CD4-positive, alpha-beta T cell treated with Interleukin-21 for 1 hour (primary cell): ENCODE measurements around the gene TPK1.
A peak's percentile ranks its signal among the peaks of the same experiment; 100 is the strongest.
"Not testable (repeated sequence)": the region's sequence is repeated elsewhere in the genome, so short reads cannot be mapped to it uniquely, and the experiment has no call there.

Experiments used
- DNase-seq: peaks from one replicate; pipeline ENCODE4 v3.0.0-alpha.2; 2020

Gene TPK1

GRCh38 chr7:144775749-144776148 is 60.1 kb downstream of the TPK1 start:
- DNase-seq = no peak

GRCh38 chr7:144771927-144772326 is 63.9 kb downstream of the TPK1 start:
- no peak for DNase-seq

- DNase-seq = no peak
Observed at GRCh38 chr7:144771174-144771573, 64.7 kb downstream of the TPK1 start.

GRCh38 chr7:144769352-144769751 is 66.5 kb downstream of the TPK1 start:
- DNase-seq = no peak

- no peak for DNase-seq
Observed at GRCh38 chr7:144768633-144769032, 67.2 kb downstream of the TPK1 start.

- no peak for DNase-seq
Observed at GRCh38 chr7:144763291-144763690, 72.6 kb downstream of the TPK1 start.

- DNase-seq = no peak
Observed at GRCh38 chr7:144762853-144763252, 73.0 kb downstream of the TPK1 start.

GRCh38 chr7:144761493-144761892 is 74.4 kb downstream of the TPK1 start:
- DNase-seq = no peak

GRCh38 chr7:144759653-144760052 is 76.2 kb downstream of the TPK1 start:
- no peak for DNase-seq

GRCh38 chr7:144747936-144748335 is 87.9 kb downstream of the TPK1 start:
- DNase-seq = no peak

GRCh38 chr7:144738708-144739314 is 97.0 kb downstream of the TPK1 start:
- peak; percentile 51 for DNase-seq

GRCh38 chr7:144738146-144738545 is 97.7 kb downstream of the TPK1 start:
- no peak for DNase-seq

- DNase-seq = no peak
Observed at GRCh38 chr7:144736880-144737493, 98.9 kb downstream of the TPK1 start.

- DNase-seq = no peak
Observed at GRCh38 chr7:144735505-144736276, 100.2 kb downstream of the TPK1 start.

GRCh38 chr7:144731661-144732351 is 104.0 kb downstream of the TPK1 start:
- no peak for DNase-seq

GRCh38 chr7:144730224-144730623 is 105.6 kb downstream of the TPK1 start:
- no peak for DNase-seq

- no peak for DNase-seq
Observed at GRCh38 chr7:144729226-144729625, 106.6 kb downstream of the TPK1 start.

- no peak for DNase-seq
Observed at GRCh38 chr7:144728551-144728950, 107.3 kb downstream of the TPK1 start.

GRCh38 chr7:144726840-144727239 is 109.0 kb downstream of the TPK1 start:
- DNase-seq = not testable (repeated sequence)

GRCh38 chr7:144725070-144725469 is 110.8 kb downstream of the TPK1 start:
- no peak for DNase-seq

- no peak for DNase-seq
Observed at GRCh38 chr7:144723301-144723700, 112.6 kb downstream of the TPK1 start.

GRCh38 chr7:144720710-144721109 is 115.1 kb downstream of the TPK1 start:
- no peak for DNase-seq

- DNase-seq = no peak
Observed at GRCh38 chr7:144720149-144720548, 115.7 kb downstream of the TPK1 start.

GRCh38 chr7:144717720-144718119 is 118.1 kb downstream of the TPK1 start:
- no peak for DNase-seq
